ENCODE results near the gene BABAM2. TPM values are rescaled to one million over a fixed set of nuclear protein-coding genes. Genes with fewer than 3 reads are reported as not detected.

Gene BABAM2
- total RNA-seq, 6 experiments from 2014 or later = 17.1 to 39.4 (median 25.5) TPM

- no peaks in the 10 kb centered on the region for H3K27me3 ChIP-seq
- no peaks in the 10 kb centered on the region for H3K4me1 ChIP-seq
- no peak overlapping the region for H3K4me3 ChIP-seq
- H3K27ac ChIP-seq = no peak overlapping the region
- ATAC-seq (no peak), DNase-seq (no peak)
- WGBS (ENCODE audit: insufficient coverage, low coverage, low lambda C conversion rate, missing lambda C conversion rate) = 93% methylated on average over 5 of the region's 8 CpGs
- H3K9me3 ChIP-seq = no peaks in the 10 kb centered on the region
- intact Hi-C loops (cut with DNase I) = no loop called here
- TF ChIP-seq, protein P1, sequence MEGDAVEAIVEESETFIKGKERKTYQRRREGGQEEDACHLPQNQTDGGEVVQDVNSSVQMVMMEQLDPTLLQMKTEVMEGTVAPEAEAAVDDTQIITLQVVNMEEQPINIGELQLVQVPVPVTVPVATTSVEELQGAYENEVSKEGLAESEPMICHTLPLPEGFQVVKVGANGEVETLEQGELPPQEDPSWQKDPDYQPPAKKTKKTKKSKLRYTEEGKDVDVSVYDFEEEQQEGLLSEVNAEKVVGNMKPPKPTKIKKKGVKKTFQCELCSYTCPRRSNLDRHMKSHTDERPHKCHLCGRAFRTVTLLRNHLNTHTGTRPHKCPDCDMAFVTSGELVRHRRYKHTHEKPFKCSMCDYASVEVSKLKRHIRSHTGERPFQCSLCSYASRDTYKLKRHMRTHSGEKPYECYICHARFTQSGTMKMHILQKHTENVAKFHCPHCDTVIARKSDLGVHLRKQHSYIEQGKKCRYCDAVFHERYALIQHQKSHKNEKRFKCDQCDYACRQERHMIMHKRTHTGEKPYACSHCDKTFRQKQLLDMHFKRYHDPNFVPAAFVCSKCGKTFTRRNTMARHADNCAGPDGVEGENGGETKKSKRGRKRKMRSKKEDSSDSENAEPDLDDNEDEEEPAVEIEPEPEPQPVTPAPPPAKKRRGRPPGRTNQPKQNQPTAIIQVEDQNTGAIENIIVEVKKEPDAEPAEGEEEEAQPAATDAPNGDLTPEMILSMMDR (IDR thresholded peaks at IDR 0.05) = no peak
- TF ChIP-seq POLR2A (IDR thresholded peaks at IDR 0.05) = no peak
- H3K36me3 ChIP-seq = no peaks in the 10 kb centered on the region
These were observed 155.3 kb downstream of the BABAM2 start for GRCh38 chr2:28045676-28046351.

DNA sequence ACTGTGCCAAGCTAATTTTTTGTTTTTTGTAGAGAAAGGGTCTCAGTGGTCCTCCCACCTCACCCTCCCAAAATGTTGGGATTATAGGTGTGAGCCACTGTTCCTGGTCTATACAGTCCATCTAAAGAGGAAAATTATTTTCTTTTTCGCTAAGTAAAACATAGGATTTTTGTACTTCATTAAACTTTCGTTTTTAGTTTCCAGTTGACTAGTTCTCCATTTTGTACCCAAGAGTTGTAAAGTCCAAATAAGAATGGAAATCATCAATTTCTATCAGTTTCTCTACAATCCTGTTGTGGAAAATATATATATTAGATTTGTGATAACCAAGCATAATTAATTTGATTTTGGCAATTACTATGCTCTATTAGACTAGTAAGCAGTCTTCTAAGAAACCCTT is 156.4 kb downstream of the BABAM2 start:
- Histone ChIP-seq H3K9me3 (no peaks in the 10 kb centered on the region), H3K36me3 (no peaks in the 10 kb centered on the region), H3K27me3 (no peaks in the 10 kb centered on the region), H3K4me3 (no peak overlapping the region), H3K27ac (peak overlapping the region in 1 of 3 donors; percentile 7), H3K4me1 (no peaks in the 10 kb centered on the region)
- intact Hi-C loops (cut with DNase I) = no loop called here
- TF ChIP-seq, protein P1 (IDR thresholded peaks at IDR 0.05) = no peak
- no peak for TF ChIP-seq POLR2A (IDR thresholded peaks at IDR 0.05)
- no peak for DNase-seq
- 82% methylated on average over 2 of the region's 2 CpGs for WGBS (ENCODE audit: insufficient coverage, low coverage, low lambda C conversion rate, missing lambda C conversion rate)
- no peak for ATAC-seq

DNA sequence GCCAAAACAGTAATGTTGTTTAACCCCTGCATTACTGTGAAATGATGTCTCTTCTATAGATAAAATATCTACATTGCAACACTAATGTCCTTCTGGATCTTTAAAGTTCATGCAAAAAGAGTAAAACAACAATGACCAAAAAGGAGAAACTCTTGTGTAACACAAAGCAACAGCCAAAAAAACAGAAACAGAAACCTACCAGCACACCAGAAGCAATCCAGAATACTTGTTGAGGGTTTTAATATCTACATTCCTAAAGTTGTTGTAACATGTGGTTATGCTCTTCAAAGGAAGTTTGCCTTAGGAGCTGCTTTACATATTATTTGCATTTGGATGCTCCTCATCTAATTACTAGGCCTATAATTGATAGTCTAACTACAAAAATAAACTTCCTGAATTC is 157.2 kb downstream of the BABAM2 start:
- no peak for DNase-seq
- no peak overlapping the region for H3K4me3 ChIP-seq
- intact Hi-C loops (cut with DNase I) = no loop called here
- TF ChIP-seq, protein P1 (IDR thresholded peaks at IDR 0.05) = no peak
- no peak for TF ChIP-seq POLR2A (IDR thresholded peaks at IDR 0.05)
- peak in 2 of 4 donors; percentile 42 to 53 for ATAC-seq
- no peak overlapping the region for H3K27ac ChIP-seq
- no peaks in the 10 kb centered on the region for H3K27me3 ChIP-seq
- no peaks in the 10 kb centered on the region for H3K9me3 ChIP-seq
- no peaks in the 10 kb centered on the region for H3K4me1 ChIP-seq
- H3K36me3 ChIP-seq = no peaks in the 10 kb centered on the region

DNA sequence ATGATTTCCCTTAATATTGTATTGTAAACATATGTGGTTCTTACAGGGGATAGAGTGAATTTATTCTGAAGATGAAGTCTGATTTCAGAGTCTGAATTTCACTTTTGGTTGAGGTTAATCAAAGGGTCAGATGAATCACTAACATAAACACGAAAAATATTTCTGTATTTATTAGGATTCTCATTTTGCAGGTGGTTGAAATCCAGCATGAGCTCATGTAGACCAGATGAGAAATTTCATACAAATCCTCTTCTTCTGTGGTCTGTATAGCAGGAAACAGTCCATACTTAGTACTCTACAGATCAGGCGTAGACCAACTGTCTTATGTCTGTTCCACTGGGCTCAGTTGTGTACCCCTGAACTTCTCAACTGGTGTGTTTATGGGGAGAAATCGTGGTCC is 157.8 kb downstream of the BABAM2 start:
- H3K4me3 ChIP-seq = no peak overlapping the region
- H3K27me3 ChIP-seq = no peaks in the 10 kb centered on the region
- DNase-seq = no peak
- H3K4me1 ChIP-seq = no peaks in the 10 kb centered on the region
- ATAC-seq = no peak
- H3K9me3 ChIP-seq = no peaks in the 10 kb centered on the region
- no peaks in the 10 kb centered on the region for H3K36me3 ChIP-seq
- H3K27ac ChIP-seq = no peak overlapping the region
- intact Hi-C loops (cut with DNase I) = no loop called here
- 91% methylated on average over 3 of the region's 3 CpGs for WGBS (ENCODE audit: insufficient coverage, low coverage, low lambda C conversion rate, missing lambda C conversion rate)
- TF ChIP-seq, protein P1 (IDR thresholded peaks at IDR 0.05) = no peak
- no peak for TF ChIP-seq POLR2A (IDR thresholded peaks at IDR 0.05)

- Histone ChIP-seq H3K4me3 (no peak overlapping the region), H3K27me3 (no peaks in the 10 kb centered on the region), H3K27ac (no peak overlapping the region), H3K36me3 (no peaks in the 10 kb centered on the region), H3K4me1 (no peaks in the 10 kb centered on the region), H3K9me3 (no peaks in the 10 kb centered on the region)
- 92% methylated on average over 1 of the region's 1 CpG for WGBS (ENCODE audit: insufficient coverage, low coverage, low lambda C conversion rate, missing lambda C conversion rate)
- TF ChIP-seq, protein P1 (IDR thresholded peaks at IDR 0.05) = no peak
- no peak for TF ChIP-seq POLR2A (IDR thresholded peaks at IDR 0.05)
- intact Hi-C loops (cut with DNase I) = no loop called here
- no peak for DNase-seq
- no peak for ATAC-seq
These were observed 158.9 kb downstream of the BABAM2 start for GRCh38 chr2:28049416-28049815.

Data from right lobe of liver (tissue), 6 donors.